ENCODE results near the gene PRDM11.

The PRDM11 gene

DNA sequence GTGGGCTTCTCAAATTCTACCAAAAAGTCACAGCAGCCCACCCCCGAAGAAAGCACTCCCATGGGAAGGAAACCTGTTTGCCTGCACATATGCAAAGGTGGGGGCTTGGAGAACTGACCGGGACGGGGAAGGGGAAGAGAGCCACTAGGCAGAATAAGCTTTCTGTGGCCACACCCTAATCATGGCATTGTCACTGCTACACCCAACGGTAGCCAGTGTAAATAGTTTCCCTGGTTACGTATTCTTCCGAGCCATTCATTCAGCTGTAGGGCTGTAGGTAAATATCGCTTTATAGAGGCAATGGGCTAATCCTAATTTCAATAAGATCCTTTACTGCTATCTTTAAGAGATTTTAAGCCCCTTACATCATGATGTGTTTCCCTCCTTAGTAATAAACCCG is 61.7 kb downstream of the PRDM11 start:
- no peaks in the 10 kb centered on the region for H3K27me3 ChIP-seq (ENCODE audit: insufficient read depth, low read length)
- H2AFZ ChIP-seq (ENCODE audit: low read length) = no peak overlapping the region
- no peaks in the 10 kb centered on the region for H3F3A ChIP-seq (ENCODE audit: insufficient read depth, low read length)
- H3K4me3 ChIP-seq (ENCODE audit: low read depth, low read length, poor library complexity, severe bottlenecking) = no peak overlapping the region
- H3K9me3 ChIP-seq (ENCODE audit: low read length) = peaks cover 1% of the 10 kb centered on the region; the same call in 1 of the 2 replicates
- no peaks in the 10 kb centered on the region for H3K36me3 ChIP-seq (ENCODE audit: insufficient read depth, low read length)
- no peaks in the 10 kb centered on the region for H4K20me1 ChIP-seq (ENCODE audit: insufficient read depth, low read length)
- no peak overlapping the region for H3K27ac ChIP-seq (ENCODE audit: low read depth, low read length, poor library complexity, severe bottlenecking)
- H3K9ac ChIP-seq (ENCODE audit: low read length) = no peak overlapping the region
- no peaks in the 10 kb centered on the region for H3K4me1 ChIP-seq (ENCODE audit: insufficient read depth, low read length, severe bottlenecking)
- TF ChIP-seq EZH2 (IDR thresholded peaks at IDR 0.05; ENCODE audit: borderline replicate concordance, low read length) = no peak
- TF ChIP-seq, protein P1, sequence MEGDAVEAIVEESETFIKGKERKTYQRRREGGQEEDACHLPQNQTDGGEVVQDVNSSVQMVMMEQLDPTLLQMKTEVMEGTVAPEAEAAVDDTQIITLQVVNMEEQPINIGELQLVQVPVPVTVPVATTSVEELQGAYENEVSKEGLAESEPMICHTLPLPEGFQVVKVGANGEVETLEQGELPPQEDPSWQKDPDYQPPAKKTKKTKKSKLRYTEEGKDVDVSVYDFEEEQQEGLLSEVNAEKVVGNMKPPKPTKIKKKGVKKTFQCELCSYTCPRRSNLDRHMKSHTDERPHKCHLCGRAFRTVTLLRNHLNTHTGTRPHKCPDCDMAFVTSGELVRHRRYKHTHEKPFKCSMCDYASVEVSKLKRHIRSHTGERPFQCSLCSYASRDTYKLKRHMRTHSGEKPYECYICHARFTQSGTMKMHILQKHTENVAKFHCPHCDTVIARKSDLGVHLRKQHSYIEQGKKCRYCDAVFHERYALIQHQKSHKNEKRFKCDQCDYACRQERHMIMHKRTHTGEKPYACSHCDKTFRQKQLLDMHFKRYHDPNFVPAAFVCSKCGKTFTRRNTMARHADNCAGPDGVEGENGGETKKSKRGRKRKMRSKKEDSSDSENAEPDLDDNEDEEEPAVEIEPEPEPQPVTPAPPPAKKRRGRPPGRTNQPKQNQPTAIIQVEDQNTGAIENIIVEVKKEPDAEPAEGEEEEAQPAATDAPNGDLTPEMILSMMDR (IDR thresholded peaks at IDR 0.05; ENCODE audit: low read length) = no peak
- H3K79me2 ChIP-seq (ENCODE audit: insufficient read depth, low read length) = no peaks in the 10 kb centered on the region
- H3K4me2 ChIP-seq (ENCODE audit: low read length) = no peak overlapping the region
- H3K9me2 ChIP-seq (ENCODE audit: low read depth, low read length) = no peaks in the 10 kb centered on the region

DNA sequence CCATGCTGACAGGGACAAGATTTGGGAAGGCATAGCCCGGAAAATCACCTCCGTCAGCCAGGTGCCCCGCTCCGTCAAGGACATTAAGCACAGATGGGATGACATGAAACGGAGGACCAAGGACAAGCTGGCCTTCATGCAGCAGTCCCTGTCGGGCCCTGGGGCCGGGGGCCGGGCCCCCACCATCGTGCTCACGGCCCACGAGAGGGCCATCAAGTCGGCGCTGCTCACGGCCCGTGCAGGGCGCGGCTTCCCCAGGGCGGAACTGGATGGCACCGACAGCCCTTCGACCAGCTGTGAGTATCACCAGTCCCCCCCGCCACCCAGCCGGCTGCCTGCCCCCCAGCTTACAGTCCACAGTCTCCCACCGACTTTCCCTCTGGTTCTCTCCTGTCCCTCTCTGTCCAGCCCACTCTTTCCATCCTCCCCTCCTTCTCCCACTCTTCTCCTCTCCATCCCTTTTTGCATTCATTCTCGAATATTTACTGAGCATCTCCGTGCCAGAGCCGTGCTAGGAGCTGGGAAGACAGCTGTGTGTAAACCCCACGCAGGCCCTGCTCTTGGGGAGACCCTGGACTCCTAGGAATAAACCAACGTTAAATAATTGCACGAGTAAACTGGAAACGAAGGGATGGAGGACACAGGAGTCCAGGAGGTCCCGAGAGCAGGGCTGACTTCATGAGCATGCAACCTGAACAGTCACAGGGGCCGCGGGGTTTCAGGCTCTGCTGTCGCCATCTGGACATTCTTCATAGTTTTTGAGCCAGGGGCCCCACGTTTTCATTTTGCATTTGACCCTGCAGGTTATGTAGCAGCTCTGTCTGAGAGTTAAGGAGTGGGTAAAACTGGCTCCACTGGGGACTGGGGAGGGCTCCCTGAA is 62.8 kb downstream of the PRDM11 start:
- no peak overlapping the region for H3K4me2 ChIP-seq (ENCODE audit: low read length)
- H3K4me3 ChIP-seq (ENCODE audit: low read depth, low read length, poor library complexity, severe bottlenecking) = no peak overlapping the region
- no peaks in the 10 kb centered on the region for H3K9me2 ChIP-seq (ENCODE audit: low read depth, low read length)
- H3F3A ChIP-seq (ENCODE audit: insufficient read depth, low read length) = no peaks in the 10 kb centered on the region
- H3K9me3 ChIP-seq (ENCODE audit: low read length) = no peaks in the 10 kb centered on the region
- no peaks in the 10 kb centered on the region for H3K27me3 ChIP-seq (ENCODE audit: insufficient read depth, low read length)
- no peak overlapping the region for H3K9ac ChIP-seq (ENCODE audit: low read length)
- H3K79me2 ChIP-seq (ENCODE audit: insufficient read depth, low read length) = no peaks in the 10 kb centered on the region
- no peak overlapping the region for H2AFZ ChIP-seq (ENCODE audit: low read length)
- no peaks in the 10 kb centered on the region for H3K4me1 ChIP-seq (ENCODE audit: insufficient read depth, low read length, severe bottlenecking)
- H3K36me3 ChIP-seq (ENCODE audit: insufficient read depth, low read length) = no peaks in the 10 kb centered on the region
- H3K27ac ChIP-seq (ENCODE audit: low read depth, low read length, poor library complexity, severe bottlenecking) = no peak overlapping the region
- no peaks in the 10 kb centered on the region for H4K20me1 ChIP-seq (ENCODE audit: insufficient read depth, low read length)
- no peak for TF ChIP-seq EZH2 (IDR thresholded peaks at IDR 0.05; ENCODE audit: borderline replicate concordance, low read length)
- TF ChIP-seq, protein P1 (IDR thresholded peaks at IDR 0.05; ENCODE audit: low read length) = no peak

DNA sequence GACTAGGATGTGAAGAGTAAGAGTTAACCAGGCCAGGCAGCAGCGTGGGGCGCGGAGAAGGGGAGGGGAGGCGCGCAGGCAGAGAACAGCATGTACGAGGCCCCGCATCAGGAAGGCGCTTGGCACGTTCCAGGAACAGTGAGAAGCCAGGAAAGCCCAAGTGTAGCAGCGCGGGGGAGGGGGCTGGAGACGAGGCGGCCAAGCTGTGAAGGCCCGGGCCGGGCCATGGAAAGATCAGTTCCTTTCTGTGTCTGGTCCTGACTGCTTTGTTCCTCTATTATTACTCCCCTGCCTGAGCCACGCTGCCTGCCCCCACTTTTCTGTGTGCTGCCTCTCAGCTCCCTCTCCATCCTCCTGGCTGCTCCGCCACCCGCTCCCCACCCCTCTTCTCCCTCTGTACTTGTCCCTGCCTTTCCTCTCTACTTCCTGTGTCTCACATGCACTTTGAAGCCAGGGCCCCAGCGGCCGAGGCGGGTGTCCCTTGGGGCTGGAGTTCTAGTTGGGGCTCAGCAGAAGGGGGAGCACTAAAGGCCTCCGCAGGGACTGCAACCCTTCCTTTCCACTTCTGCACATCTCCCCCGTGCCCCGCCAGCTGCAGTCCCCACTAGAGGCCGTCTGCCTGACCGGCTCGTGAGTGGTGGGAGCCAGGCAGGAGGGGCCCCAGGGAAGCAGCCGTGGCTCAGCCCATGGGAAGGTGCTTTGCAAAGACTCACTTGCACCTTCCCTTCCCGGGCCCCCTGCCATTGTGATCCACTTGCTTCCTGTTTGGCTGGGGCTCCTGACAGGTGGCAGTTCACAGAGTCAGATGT is 63.7 kb downstream of the PRDM11 start:
- Histone ChIP-seq H3K9ac (ENCODE audit: low read length) (no peak overlapping the region), H3K4me1 (ENCODE audit: insufficient read depth, low read length, severe bottlenecking) (no peaks in the 10 kb centered on the region), H3F3A (ENCODE audit: insufficient read depth, low read length) (no peaks in the 10 kb centered on the region), H2AFZ (ENCODE audit: low read length) (no peak overlapping the region), H3K9me3 (ENCODE audit: low read length) (no peaks in the 10 kb centered on the region), H4K20me1 (ENCODE audit: insufficient read depth, low read length) (no peaks in the 10 kb centered on the region), H3K4me2 (ENCODE audit: low read length) (no peak overlapping the region), H3K27me3 (ENCODE audit: insufficient read depth, low read length) (no peaks in the 10 kb centered on the region), H3K79me2 (ENCODE audit: insufficient read depth, low read length) (no peaks in the 10 kb centered on the region), H3K36me3 (ENCODE audit: insufficient read depth, low read length) (no peaks in the 10 kb centered on the region), H3K9me2 (ENCODE audit: low read depth, low read length) (no peaks in the 10 kb centered on the region), H3K4me3 (ENCODE audit: low read depth, low read length, poor library complexity, severe bottlenecking) (no peak overlapping the region), H3K27ac (ENCODE audit: low read depth, low read length, poor library complexity, severe bottlenecking) (no peak overlapping the region)
- no peak for TF ChIP-seq EZH2 (IDR thresholded peaks at IDR 0.05; ENCODE audit: borderline replicate concordance, low read length)
- TF ChIP-seq, protein P1 (IDR thresholded peaks at IDR 0.05; ENCODE audit: low read length) = no peak

Data from OCI-LY1 (cell line).